H1 (cell line): ENCODE measurements around the gene BICD1. TPM values are rescaled to one million over a fixed set of nuclear protein-coding genes. Genes with fewer than 3 reads are reported as not detected.

Source experiments
- CTCF ChIA-PET: fragments of 300-600 bp; sonication (Branson Sonifier 250); formaldehyde crosslinking; loops from one replicate; lab custom pipeline; 2021; ENCODE audit not compliant: partially characterized antibody; lab: Charles Lee
- POLR2A ChIA-PET: fragments of 300-600 bp; sonication (Branson Sonifier 250); formaldehyde crosslinking; loops from one replicate; lab custom pipeline; 2021; ENCODE audit warnings: inconsistent platforms; ENCODE audit not compliant: partially characterized antibody; lab: Charles Lee
- DNase-seq, 2 experiments: peaks; one replicate each; pipeline versions ENCODE4 v3.0.0 to v3.0.0-alpha.2; 2010 to 2022; ENCODE audit warnings: low spot score in 2 of 2, low read depth in 1 of 2, mixed read lengths in 1 of 2
- FAIRE-seq: peaks from 2 replicates; lab custom pipeline; 2011; peaks lifted over from hg19 to GRCh38; lab: Jason Lieb, UNC
- H2AFZ ChIP-seq: 2 replicates; pipeline ENCODE4 v1.8.1; 2012; ENCODE audit warnings: low read length, inconsistent platforms
- H2AK5ac ChIP-seq: 2 replicates; pipeline ENCODE4 v1.6.1; 2013; ENCODE audit warnings: low read depth, low read length
- H2BK120ac ChIP-seq: replicated peaks from 2 replicates; pipeline ENCODE3; 2013; ENCODE audit warnings: low read depth, low read length, inconsistent platforms
- H2BK12ac ChIP-seq: 2 replicates; pipeline ENCODE4 v1.6.1; 2013; ENCODE audit warnings: low read depth, low read length
- H2BK15ac ChIP-seq: 2 replicates; pipeline ENCODE4 v1.6.1; 2013; ENCODE audit warnings: low read length
- H2BK20ac ChIP-seq: 2 replicates; pipeline ENCODE4 v1.6.1; 2013; ENCODE audit warnings: low read length
- H2BK5ac ChIP-seq: 2 replicates; pipeline ENCODE4 v1.6.1; 2013; ENCODE audit warnings: low read depth, low read length
- H3K14ac ChIP-seq: 2 replicates; pipeline ENCODE4 v1.6.1; 2013; ENCODE audit warnings: inconsistent platforms; ENCODE audit not compliant: insufficient read length
- H3K18ac ChIP-seq: 2 replicates; pipeline ENCODE4 v1.6.1; 2013; ENCODE audit warnings: low read length; ENCODE audit errors: extremely low read depth
- H3K23ac ChIP-seq: 2 replicates; pipeline ENCODE4 v1.6.1; 2013; ENCODE audit warnings: inconsistent platforms; ENCODE audit not compliant: insufficient read length
- H3K23me2 ChIP-seq: 2 replicates; pipeline ENCODE4 v1.6.1; 2013; ENCODE audit warnings: low read depth, low read length
- H3K27ac ChIP-seq: 2 replicates; pipeline ENCODE4 v1.6.1; 2011; ENCODE audit warnings: low read depth, low read length, inconsistent platforms
- H3K27me3 ChIP-seq, 4 experiments: replicated peaks in 1 of 4; 1 replicate in 1 of 4; 2 replicates in 3 of 4; pipeline versions ENCODE4 v1.6.1 to v1.8.1; 2011 to 2013; ENCODE audit warnings: low read length in 3 of 4, mild to moderate bottlenecking in 3 of 4, inconsistent platforms in 2 of 4, mixed read lengths in 2 of 4, moderate library complexity in 1 of 4; ENCODE audit not compliant: control insufficient read depth in 3 of 4, insufficient read depth in 3 of 4; ENCODE audit errors: extremely low read depth in 1 of 4
- H3K36me3 ChIP-seq, 4 experiments: 2 replicates each; pipeline versions ENCODE4 v1.6.1 to v1.8.1; 2011 to 2013; ENCODE audit warnings: mild to moderate bottlenecking in 4 of 4, low read length in 3 of 4, moderate library complexity in 2 of 4, control low read depth in 1 of 4, inconsistent platforms in 1 of 4; ENCODE audit not compliant: insufficient read depth in 4 of 4, control insufficient read depth in 2 of 4
- H3K4ac ChIP-seq: replicated peaks from 2 replicates; pipeline ENCODE3; 2013; ENCODE audit warnings: low read length, low read depth, mixed read lengths, inconsistent platforms; ENCODE audit not compliant: insufficient read length
- H3K4me1 ChIP-seq, 4 experiments: replicated peaks in 1 of 4; 1 replicate in 1 of 4; 2 replicates in 3 of 4; pipeline versions ENCODE4 v1.6.1 to v1.8.1; 2011 to 2013; ENCODE audit warnings: low read length in 3 of 4, inconsistent platforms in 2 of 4, mixed read lengths in 1 of 4; ENCODE audit not compliant: insufficient read depth in 4 of 4, control insufficient read depth in 3 of 4
- H3K4me2 ChIP-seq, 2 experiments: 2 replicates each; pipeline versions ENCODE4 v1.6.1 to v1.8.1; 2011 to 2013; ENCODE audit warnings: low read depth in 2 of 2, low read length in 2 of 2, control low read depth in 1 of 2, inconsistent platforms in 1 of 2, mild to moderate bottlenecking in 1 of 2; ENCODE audit not compliant: insufficient read depth in 1 of 2
- H3K4me3 ChIP-seq, 4 experiments: fragments of 200-600, 300-600 bp in 1 of 4; sonication (generic), shearing (Covaris generic), sonication (Bioruptor Twin) in 1 of 4; 2 replicates each; pipeline versions ENCODE4 v1.5.1 to v1.8.1; 2011 to 2016; ENCODE audit warnings: low read length in 4 of 4, low read depth in 3 of 4, control low read depth in 2 of 4, inconsistent platforms in 2 of 4, mild to moderate bottlenecking in 2 of 4, mixed read lengths in 1 of 4, moderate library complexity in 1 of 4; ENCODE audit not compliant: insufficient read depth in 2 of 4; ENCODE audit errors: extremely low read depth in 1 of 4
- H3K56ac ChIP-seq: replicated peaks from 2 replicates; pipeline ENCODE3; 2013; ENCODE audit warnings: low read depth, mild to moderate bottlenecking, mixed read lengths, low read length, inconsistent platforms; ENCODE audit not compliant: insufficient read length
- H3K79me1 ChIP-seq: 2 replicates; pipeline ENCODE4 v1.6.1; 2013; ENCODE audit warnings: low read depth, low read length, control low read depth
- H3K79me2 ChIP-seq, 2 experiments: 2 replicates each; pipeline versions ENCODE4 v1.6.1 to v1.8.1; 2012 to 2013; ENCODE audit warnings: low read length in 2 of 2, mild to moderate bottlenecking in 2 of 2, inconsistent platforms in 1 of 2; ENCODE audit not compliant: insufficient read depth in 2 of 2, control insufficient read depth in 1 of 2
- H3K9ac ChIP-seq, 4 experiments: replicated peaks in 1 of 4; 1 replicate in 1 of 4; 2 replicates in 3 of 4; pipeline versions ENCODE4 v1.6.1 to v1.8.1; 2011 to 2013; ENCODE audit warnings: low read depth in 3 of 4, low read length in 3 of 4, control low read depth in 2 of 4, mild to moderate bottlenecking in 2 of 4, moderate library complexity in 2 of 4, inconsistent platforms in 1 of 4; ENCODE audit errors: extremely low read depth in 1 of 4
- H3K9me3 ChIP-seq, 2 experiments: 2 replicates each; pipeline versions ENCODE4 v1.6.1 to v1.8.1; 2012 to 2013; ENCODE audit warnings: mild to moderate bottlenecking in 2 of 2, moderate library complexity in 2 of 2, control low read depth in 1 of 2, inconsistent platforms in 1 of 2, low read depth in 1 of 2, low read length in 1 of 2, mixed read lengths in 1 of 2; ENCODE audit not compliant: insufficient read depth in 2 of 2
- H4K20me1 ChIP-seq, 2 experiments: replicated peaks in 1 of 2; 2 replicates each; pipeline versions ENCODE3 to v1.8.1; 2011 to 2013; ENCODE audit warnings: inconsistent platforms in 2 of 2, low read length in 2 of 2, mild to moderate bottlenecking in 1 of 2; ENCODE audit not compliant: insufficient read depth in 2 of 2, control insufficient read depth in 1 of 2
- H4K5ac ChIP-seq: 2 replicates; pipeline ENCODE4 v1.6.1; 2013; ENCODE audit warnings: low read length, low read depth, mixed read lengths, inconsistent platforms; ENCODE audit not compliant: insufficient read length
- H4K8ac ChIP-seq: 2 replicates; pipeline ENCODE4 v1.8.0; 2013; ENCODE audit warnings: mild to moderate bottlenecking, moderate library complexity, low read length, inconsistent platforms; ENCODE audit not compliant: insufficient read depth; ENCODE audit errors: extremely low read depth
- H4K91ac ChIP-seq: replicated peaks from 2 replicates; pipeline ENCODE3; 2013; ENCODE audit warnings: low read length, mixed read lengths, inconsistent platforms; ENCODE audit not compliant: insufficient read length
- ATF3 ChIP-seq: IDR thresholded peaks from 2 replicates; pipeline ENCODE4 v1.6.1; 2011; ENCODE audit warnings: low read depth, mild to moderate bottlenecking, low read length; ENCODE audit not compliant: insufficient read depth
- BCL11A ChIP-seq, 2 experiments: IDR thresholded peaks; one replicate each; pipeline ENCODE4 v1.6.1; 2011; ENCODE audit warnings: low read depth in 2 of 2, low read length in 2 of 2, mild to moderate bottlenecking in 2 of 2
- FOSL1 ChIP-seq: IDR thresholded peaks from 2 replicates; pipeline ENCODE4 v1.6.1; 2011; ENCODE audit warnings: mild to moderate bottlenecking, low read depth, low read length, moderate library complexity; ENCODE audit not compliant: insufficient read depth
- GTF2F1 ChIP-seq: IDR thresholded peaks from 2 replicates; pipeline ENCODE4 v1.6.1; 2012; ENCODE audit warnings: low read depth, low read length, improper control_type of control experiment, borderline replicate concordance
- HDAC6 ChIP-seq: IDR thresholded peaks from one replicate; pipeline ENCODE4 v1.7.1; 2012; ENCODE audit warnings: low read depth, mild to moderate bottlenecking, inconsistent platforms, low read length, moderate library complexity
- JUN ChIP-seq: IDR thresholded peaks from 2 replicates; pipeline ENCODE4 v1.6.1; 2011; ENCODE audit warnings: low read depth, mild to moderate bottlenecking, improper control_type of control experiment, low read length
- KDM1A ChIP-seq: fragments of 200-600, 300-600 bp; sonication (generic); IDR thresholded peaks from 2 replicates; pipeline ENCODE4 v1.7.1; 2016; ENCODE audit warnings: mild to moderate bottlenecking, low read length, borderline replicate concordance
- KDM4A ChIP-seq: IDR thresholded peaks from one replicate; pipeline ENCODE4 v1.7.1; 2012; ENCODE audit warnings: low read depth, mild to moderate bottlenecking, moderate library complexity, low read length, inconsistent platforms; ENCODE audit not compliant: severe bottlenecking
- POU5F1 ChIP-seq: IDR thresholded peaks from 2 replicates; pipeline ENCODE4 v1.6.1; 2011; ENCODE audit warnings: low read depth, mild to moderate bottlenecking, low read length, moderate library complexity
- RBBP5 ChIP-seq: IDR thresholded peaks from 2 replicates; pipeline ENCODE4 v1.7.1; 2012; ENCODE audit warnings: low read depth, mild to moderate bottlenecking, inconsistent platforms, low read length, moderate library complexity, borderline replicate concordance
- WGBS, 2 experiments: shearing (Covaris generic) in 1 of 2; methylation state at CpG; one replicate each; pipeline versions ENCODE4 v1.1.6 to v1.1.7; 2013 to 2015; ENCODE audit warnings: low lambda C conversion rate in 2 of 2, mixed read lengths in 2 of 2, inconsistent platforms in 1 of 2, low coverage in 1 of 2, missing lambda C conversion rate in 1 of 2; ENCODE audit not compliant: insufficient replicate concordance in 2 of 2, insufficient coverage in 1 of 2, insufficient read length in 1 of 2; ENCODE audit errors: extremely low coverage in 1 of 2, missing lambda C conversion rate in 1 of 2; 5-methylcytosine and 5-hydroxymethylcytosine counted together
- polyA plus RNA-seq, 7 experiments: library from polyadenylated mRNA; depleted of rRNA in 3 of 7; stranded (reverse) in 5 of 7; unstranded in 2 of 7; fragments of >200 nt in 5 of 7; fragments of 200-250 nt in 2 of 7; gene quantifications; 1 replicate in 5 of 7; 2 replicates in 1 of 7; 4 replicates in 1 of 7; pipeline versions ENCODE4 v1.2.1 to v1.2.3, GENCODE V29; 2011 to 2013; ENCODE audit warnings: missing spikeins in 2 of 7, mixed read lengths in 2 of 7
- total RNA-seq: library from RNA; stranded (reverse); fragmentation: NEBNext Ultra II Directional; extraction: Animal tissue kit (Norgen Biotek cat#: 25700); gene quantifications from 2 replicates; pipeline ENCODE4 v1.2.1, GENCODE V29; 2021

Gene BICD1
- total and polyA plus RNA-seq, 2 of the 8 experiments (the other 6 are each of a cell fraction or from before 2014, with no cell fraction given): 34.1 to 58.4 TPM

GRCh38 chr12:32110942-32111341, 4.3 kb downstream of the BICD1 start:
- no peaks in the 10 kb centered on the region for H3K9me3 ChIP-seq
- no peak overlapping the region for H4K91ac ChIP-seq
- no peak overlapping the region for H2BK5ac ChIP-seq
- H2BK12ac ChIP-seq: no peak overlapping the region
- peak overlapping the region in 1 of 2 experiments; percentile 99; a peak in 1 of 4 replicates for H3K4me2 ChIP-seq
- ChIA-PET POLR2A (interaction anchor here (0.6 to 2.8 kb wide), 6 partner anchors 10 to 175 kb away, joined by 3 to 13 read pairs (median 4); no protein-coding TSS in a partner anchor), CTCF (interaction anchor here (0.8 to 0.9 kb wide), 2 partner anchors 10 to 56 kb away, joined by 3 read pairs; no protein-coding TSS in a partner anchor)
- H3K79me1 ChIP-seq: peaks cover 4% of the 10 kb centered on the region
- H3K4me3 ChIP-seq: no peak overlapping the region
- H3K27ac ChIP-seq: no peak overlapping the region
- H4K5ac ChIP-seq: no peak overlapping the region
- no peak overlapping the region for H4K8ac ChIP-seq
- peaks cover 17% of the 10 kb centered on the region for H3K23me2 ChIP-seq
- H3K14ac ChIP-seq: no peak overlapping the region
- H3K4me1 ChIP-seq: peaks cover 3 to 11% (median 6%) of the 10 kb centered on the region in 4 experiments; a peak in 6 of 7 replicates
- no peak overlapping the region for H2AFZ ChIP-seq
- no peak overlapping the region for H3K18ac ChIP-seq
- TF ChIP-seq FOSL1 (no peak), POU5F1 (no peak), BCL11A (IDR thresholded peaks at IDR 0.05; ENCODE audit: low read depth in 2 of 2, low read length in 2 of 2) (no peak), KDM1A (no peak), GTF2F1 (no peak), KDM4A (no peak), RBBP5 (no peak), JUN (no peak), HDAC6 (no peak), ATF3 (no peak)
- H2BK15ac ChIP-seq: no peak overlapping the region
- no peak for DNase-seq
- H2BK120ac ChIP-seq: no peak overlapping the region
- no peak for FAIRE-seq
- no peaks in the 10 kb centered on the region for H3K27me3 ChIP-seq
- no peak overlapping the region for H3K23ac ChIP-seq
- no peak overlapping the region for H3K56ac ChIP-seq
- no peak overlapping the region for H2BK20ac ChIP-seq
- no peak overlapping the region for H3K9ac ChIP-seq
- H2AK5ac ChIP-seq: no peak overlapping the region
- H3K36me3 ChIP-seq: peaks cover 0 to 25% (median 2%) of the 10 kb centered on the region in 4 experiments; a peak in 3 of 8 replicates
- WGBS, 2 experiments: 50% methylated on average over 2 of the region's 2 CpGs; no CpG with 5 or more reads in 1 of the 2 experiments
- H3K79me2 ChIP-seq: peaks cover 27 to 86% of the 10 kb centered on the region in 2 experiments
- peaks cover 2 to 6% of the 10 kb centered on the region in 2 experiments for H4K20me1 ChIP-seq
- no peak overlapping the region for H3K4ac ChIP-seq
